ENCODE data around the gene SDK1. TPM values are rescaled to one million over a fixed set of nuclear protein-coding genes. Genes with fewer than 3 reads are reported as not detected.

Gene SDK1
- total RNA-seq, 1 experiment from 2014 or later = 9.3 TPM

DNA sequence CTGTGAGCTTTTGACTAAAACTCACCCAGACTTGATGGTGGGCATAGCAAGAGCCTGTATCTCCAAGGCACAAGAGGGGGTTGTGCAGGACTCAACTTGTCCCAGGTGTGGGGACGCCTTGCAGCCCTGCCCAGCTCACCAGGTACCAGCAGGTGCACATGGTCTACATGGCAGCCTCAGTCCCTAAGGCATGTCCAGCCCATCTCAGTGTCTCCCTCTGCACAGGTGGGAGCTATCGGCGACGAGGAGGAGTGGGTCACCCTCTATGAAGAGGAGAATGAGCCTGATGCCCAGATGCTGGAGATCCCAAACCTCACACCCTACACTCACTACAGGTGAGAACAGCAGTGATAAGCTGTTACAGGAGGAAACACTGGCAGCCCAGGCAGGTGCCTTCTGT, 809.4 kb downstream of the SDK1 start:
- Mint-ChIP-seq H3K9me3 (peaks cover 5% of the 10 kb centered on the region; the same call in 1 of the 2 replicates), H3K27ac (no peak overlapping the region), H3K27me3 (ENCODE audit: low read depth) (no peaks in the 10 kb centered on the region), H3K36me3 (peaks cover 10% of the 10 kb centered on the region), H3K4me1 (peaks cover 10% of the 10 kb centered on the region), H3K4me3 (no peak overlapping the region)
- ATAC-seq = no peak
- no peak for DNase-seq (ENCODE audit: low spot score)
- POLR2A ChIA-PET = no interaction called here
- TF ChIP-seq ARID4B (CRISPR knock-in tag; IDR thresholded peaks at IDR 0.05; ENCODE audit: borderline replicate concordance) (no peak), GTF2I (CRISPR knock-in tag; conservative IDR thresholded peaks at IDR 0.05) (no peak), TP53 (CRISPR knock-in tag; IDR thresholded peaks at IDR 0.05) (no peak), MAX (CRISPR knock-in tag; IDR thresholded peaks at IDR 0.05) (no peak), PRRX2 (CRISPR knock-in tag; IDR thresholded peaks at IDR 0.05) (no peak), FOXP4 (CRISPR knock-in tag; IDR thresholded peaks at IDR 0.05) (no peak), NFATC4 (CRISPR knock-in tag; IDR thresholded peaks at IDR 0.05) (no peak), NFE2L1 (CRISPR knock-in tag; IDR thresholded peaks at IDR 0.05) (no peak), ZNF263 (CRISPR knock-in tag; IDR thresholded peaks at IDR 0.05; ENCODE audit: low read depth) (no peak)
- CTCF ChIA-PET = no interaction called here

GRCh38 chr7:4111166-4111565, 810.1 kb downstream of the SDK1 start:
- ChIA-PET POLR2A (no interaction called here), CTCF (no interaction called here)
- H3K4me3 Mint-ChIP-seq = no peak overlapping the region
- no peaks in the 10 kb centered on the region for H3K27me3 Mint-ChIP-seq (ENCODE audit: low read depth)
- ATAC-seq (no peak), DNase-seq (ENCODE audit: low spot score) (no peak)
- TF ChIP-seq TCF7 (CRISPR knock-in tag; IDR thresholded peaks at IDR 0.05; ENCODE audit: low read depth) (no peak), IRF2 (CRISPR knock-in tag; IDR thresholded peaks at IDR 0.05; ENCODE audit: borderline replicate concordance, low read depth) (no peak), NR2C2 (CRISPR knock-in tag; IDR thresholded peaks at IDR 0.05) (no peak), USF1 (CRISPR knock-in tag; IDR thresholded peaks at IDR 0.05) (no peak), NFYB (CRISPR knock-in tag; conservative IDR thresholded peaks at IDR 0.05; ENCODE audit: low read depth) (no peak), ZNF219 (CRISPR knock-in tag; IDR thresholded peaks at IDR 0.05; ENCODE audit: borderline replicate concordance) (no peak), ZNF232 (CRISPR knock-in tag; IDR thresholded peaks at IDR 0.05) (no peak), ETV6 (CRISPR knock-in tag; IDR thresholded peaks at IDR 0.05) (no peak), ATF1 (CRISPR knock-in tag; IDR thresholded peaks at IDR 0.05) (no peak), MAX (CRISPR knock-in tag; IDR thresholded peaks at IDR 0.05) (no peak), ZNF671 (CRISPR knock-in tag; IDR thresholded peaks at IDR 0.05) (no peak)
- TF ChIP-seq, protein P1, sequence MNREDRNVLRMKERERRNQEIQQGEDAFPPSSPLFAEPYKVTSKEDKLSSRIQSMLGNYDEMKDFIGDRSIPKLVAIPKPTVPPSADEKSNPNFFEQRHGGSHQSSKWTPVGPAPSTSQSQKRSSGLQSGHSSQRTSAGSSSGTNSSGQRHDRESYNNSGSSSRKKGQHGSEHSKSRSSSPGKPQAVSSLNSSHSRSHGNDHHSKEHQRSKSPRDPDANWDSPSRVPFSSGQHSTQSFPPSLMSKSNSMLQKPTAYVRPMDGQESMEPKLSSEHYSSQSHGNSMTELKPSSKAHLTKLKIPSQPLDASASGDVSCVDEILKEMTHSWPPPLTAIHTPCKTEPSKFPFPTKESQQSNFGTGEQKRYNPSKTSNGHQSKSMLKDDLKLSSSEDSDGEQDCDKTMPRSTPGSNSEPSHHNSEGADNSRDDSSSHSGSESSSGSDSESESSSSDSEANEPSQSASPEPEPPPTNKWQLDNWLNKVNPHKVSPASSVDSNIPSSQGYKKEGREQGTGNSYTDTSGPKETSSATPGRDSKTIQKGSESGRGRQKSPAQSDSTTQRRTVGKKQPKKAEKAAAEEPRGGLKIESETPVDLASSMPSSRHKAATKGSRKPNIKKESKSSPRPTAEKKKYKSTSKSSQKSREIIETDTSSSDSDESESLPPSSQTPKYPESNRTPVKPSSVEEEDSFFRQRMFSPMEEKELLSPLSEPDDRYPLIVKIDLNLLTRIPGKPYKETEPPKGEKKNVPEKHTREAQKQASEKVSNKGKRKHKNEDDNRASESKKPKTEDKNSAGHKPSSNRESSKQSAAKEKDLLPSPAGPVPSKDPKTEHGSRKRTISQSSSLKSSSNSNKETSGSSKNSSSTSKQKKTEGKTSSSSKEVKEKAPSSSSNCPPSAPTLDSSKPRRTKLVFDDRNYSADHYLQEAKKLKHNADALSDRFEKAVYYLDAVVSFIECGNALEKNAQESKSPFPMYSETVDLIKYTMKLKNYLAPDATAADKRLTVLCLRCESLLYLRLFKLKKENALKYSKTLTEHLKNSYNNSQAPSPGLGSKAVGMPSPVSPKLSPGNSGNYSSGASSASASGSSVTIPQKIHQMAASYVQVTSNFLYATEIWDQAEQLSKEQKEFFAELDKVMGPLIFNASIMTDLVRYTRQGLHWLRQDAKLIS (CRISPR knock-in tag; IDR thresholded peaks at IDR 0.05; ENCODE audit: borderline replicate concordance) = no peak
- H3K9me3 Mint-ChIP-seq = peaks cover 5% of the 10 kb centered on the region; the same call in 1 of the 2 replicates
- peaks cover 10% of the 10 kb centered on the region for H3K4me1 Mint-ChIP-seq
- no peak overlapping the region for H3K27ac Mint-ChIP-seq
- peaks cover 11% of the 10 kb centered on the region for H3K36me3 Mint-ChIP-seq

Data from WTC11 (cell line).